Measurements from ENCODE around the gene MCCD1. TPM values are rescaled to one million over a fixed set of nuclear protein-coding genes. Genes with fewer than 3 reads are reported as not detected.

The MCCD1 gene
- total RNA-seq, 1 experiment from 2014 or later, result not detected

GRCh38 chr6:31546339-31546957 lies 17.7 kb downstream of the MCCD1 start, which contains the start of gene ATP6V1G2 (continued):
- TF ChIP-seq ZNF532 (CRISPR knock-in tag; IDR thresholded peaks at IDR 0.05; ENCODE audit: borderline replicate concordance), result no peak
- no peak for TF ChIP-seq KAT7 (CRISPR knock-in tag; IDR thresholded peaks at IDR 0.05; ENCODE audit: borderline replicate concordance)
- TF ChIP-seq ZNF396 (CRISPR knock-in tag; IDR thresholded peaks at IDR 0.05; ENCODE audit: borderline replicate concordance), result no peak
- 0 out of 2 replicates have a peak, but pooled peaks have one; percentile 32 for TF ChIP-seq MYBL2 (CRISPR knock-in tag; IDR thresholded peaks at IDR 0.05)
- TF ChIP-seq EMX1 (CRISPR knock-in tag; IDR thresholded peaks at IDR 0.05), result no peak
- TF ChIP-seq PRRX2 (CRISPR knock-in tag; IDR thresholded peaks at IDR 0.05), result no peak
- TF ChIP-seq ZNF425 (CRISPR knock-in tag; conservative IDR thresholded peaks at IDR 0.05), result no peak
- TF ChIP-seq ZNF263 (CRISPR knock-in tag; IDR thresholded peaks at IDR 0.05; ENCODE audit: low read depth), result peak; percentile 98
- TF ChIP-seq ATF3 (CRISPR knock-in tag; conservative IDR thresholded peaks at IDR 0.05), result no peak
- no peak for TF ChIP-seq SMAD4 (CRISPR knock-in tag; IDR thresholded peaks at IDR 0.05)
- TF ChIP-seq OVOL2 (CRISPR knock-in tag; IDR thresholded peaks at IDR 0.05; ENCODE audit: borderline replicate concordance), result no peak
- no peak for TF ChIP-seq CREM (CRISPR knock-in tag; IDR thresholded peaks at IDR 0.05)
- TF ChIP-seq PREB (CRISPR knock-in tag; IDR thresholded peaks at IDR 0.05; ENCODE audit: borderline replicate concordance), result no peak
- peak; percentile 76 for TF ChIP-seq FOXK1 (CRISPR knock-in tag; IDR thresholded peaks at IDR 0.05)
- TF ChIP-seq NFE2L1 (CRISPR knock-in tag; IDR thresholded peaks at IDR 0.05), result 0 out of 2 replicates have a peak, but pooled peaks have one; percentile 34
- no peak for TF ChIP-seq NR1H2 (CRISPR knock-in tag; IDR thresholded peaks at IDR 0.05)
- TF ChIP-seq, protein P1, sequence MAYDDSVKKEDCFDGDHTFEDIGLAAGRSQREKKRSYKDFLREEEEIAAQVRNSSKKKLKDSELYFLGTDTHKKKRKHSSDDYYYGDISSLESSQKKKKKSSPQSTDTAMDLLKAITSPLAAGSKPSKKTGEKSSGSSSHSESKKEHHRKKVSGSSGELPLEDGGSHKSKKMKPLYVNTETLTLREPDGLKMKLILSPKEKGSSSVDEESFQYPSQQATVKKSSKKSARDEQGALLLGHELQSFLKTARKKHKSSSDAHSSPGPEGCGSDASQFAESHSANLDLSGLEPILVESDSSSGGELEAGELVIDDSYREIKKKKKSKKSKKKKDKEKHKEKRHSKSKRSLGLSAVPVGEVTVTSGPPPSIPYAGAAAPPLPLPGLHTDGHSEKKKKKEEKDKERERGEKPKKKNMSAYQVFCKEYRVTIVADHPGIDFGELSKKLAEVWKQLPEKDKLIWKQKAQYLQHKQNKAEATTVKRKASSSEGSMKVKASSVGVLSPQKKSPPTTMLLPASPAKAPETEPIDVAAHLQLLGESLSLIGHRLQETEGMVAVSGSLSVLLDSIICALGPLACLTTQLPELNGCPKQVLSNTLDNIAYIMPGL (CRISPR knock-in tag; IDR thresholded peaks at IDR 0.05), result peak; percentile 56; the same call in 1 of the 2 replicates
- no peak for TF ChIP-seq ZNF232 (CRISPR knock-in tag; IDR thresholded peaks at IDR 0.05)
- no peak for TF ChIP-seq FOXJ3 (CRISPR knock-in tag; IDR thresholded peaks at IDR 0.05; ENCODE audit: borderline replicate concordance)
- no peak for TF ChIP-seq ZBTB43 (CRISPR knock-in tag; IDR thresholded peaks at IDR 0.05)
- no peak for TF ChIP-seq JUN (CRISPR knock-in tag; IDR thresholded peaks at IDR 0.05)
- TF ChIP-seq FOXP1 (CRISPR knock-in tag; IDR thresholded peaks at IDR 0.05; ENCODE audit: borderline replicate concordance), result no peak; the same call in 1 of the 2 replicates
- no peak for TF ChIP-seq ZNF317 (CRISPR knock-in tag; IDR thresholded peaks at IDR 0.05; ENCODE audit: borderline replicate concordance, low read depth)
- TF ChIP-seq, protein P2, sequence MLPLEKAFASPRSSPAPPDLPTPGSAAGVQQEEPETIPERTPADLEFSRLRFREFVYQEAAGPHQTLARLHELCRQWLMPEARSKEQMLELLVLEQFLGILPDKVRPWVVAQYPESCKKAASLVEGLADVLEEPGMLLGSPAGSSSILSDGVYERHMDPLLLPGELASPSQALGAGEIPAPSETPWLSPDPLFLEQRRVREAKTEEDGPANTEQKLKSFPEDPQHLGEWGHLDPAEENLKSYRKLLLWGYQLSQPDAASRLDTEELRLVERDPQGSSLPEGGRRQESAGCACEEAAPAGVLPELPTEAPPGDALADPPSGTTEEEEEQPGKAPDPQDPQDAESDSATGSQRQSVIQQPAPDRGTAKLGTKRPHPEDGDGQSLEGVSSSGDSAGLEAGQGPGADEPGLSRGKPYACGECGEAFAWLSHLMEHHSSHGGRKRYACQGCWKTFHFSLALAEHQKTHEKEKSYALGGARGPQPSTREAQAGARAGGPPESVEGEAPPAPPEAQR (CRISPR knock-in tag; IDR thresholded peaks at IDR 0.05), result no peak
- no peak for TF ChIP-seq JAZF1 (CRISPR knock-in tag; IDR thresholded peaks at IDR 0.05)
- TF ChIP-seq ZMAT4 (CRISPR knock-in tag; IDR thresholded peaks at IDR 0.05), result no peak
- TF ChIP-seq NR2C2 (CRISPR knock-in tag; IDR thresholded peaks at IDR 0.05), result no peak
